Testis (tissue), 3 donors: ENCODE results near the gene SPAG8. TPM values are rescaled to one million over a fixed set of nuclear protein-coding genes. Genes with fewer than 3 reads are reported as not detected.

ENCODE experiments used
- DNase-seq: peaks from one replicate; pipeline ENCODE4 v3.0.0-alpha.2; 2019
- H3K27ac ChIP-seq, 2 donors: fragments of 200-600 bp; sonication (generic); one replicate each; pipeline ENCODE4 v1.5.1; 2019
- H3K27me3 ChIP-seq: fragments of 200-600 bp; sonication (generic); one replicate; pipeline ENCODE4 v1.5.1; 2019
- H3K36me3 ChIP-seq: fragments of 200-600 bp; sonication (generic); one replicate; pipeline ENCODE4 v1.5.1; 2017; ENCODE audit warnings: low read depth; ENCODE audit errors: missing control alignments
- H3K4me1 ChIP-seq: fragments of 200-600 bp; sonication (generic); one replicate; pipeline ENCODE4 v1.5.1; 2019
- H3K4me3 ChIP-seq, 2 donors: fragments of 200-600 bp; sonication (generic); one replicate each; pipeline ENCODE4 v1.5.1; 2017 to 2019
- H3K9me3 ChIP-seq: fragments of 200-600 bp; sonication (generic); one replicate; pipeline ENCODE4 v1.5.1; 2017
- POLR2A ChIP-seq: fragments of 450-650 bp; IDR thresholded peaks from one replicate; pipeline ENCODE4 v1.6.1; 2017; ENCODE audit warnings: antibody characterized with exemption, mild to moderate bottlenecking, moderate library complexity
- WGBS, 2 donors: methylation state at CpG; one replicate each; pipeline ENCODE4 v1.1.5; 2018; 5-methylcytosine and 5-hydroxymethylcytosine counted together
- intact Hi-C: fragments of 100-400 bp; cut with DNase I; formaldehyde crosslinking; loops from one replicate; pipeline ENCODE4 v1.15.1; 2023; ENCODE audit warnings: low total_unique reads
- polyA plus RNA-seq: library from polyadenylated mRNA; stranded (reverse); fragments of 350-450 nt; fragmentation: Illumina TruSeq; extraction: RNeasy Lipid Tissue Mini Kit (QIAGEN cat#74804); gene quantifications from one replicate; pipeline ENCODE4 v1.2.3, GENCODE V29; 2014; ENCODE audit warnings: low read depth, low replicate concordance; ENCODE audit not compliant: insufficient read depth
- total RNA-seq, 2 donors: library from RNA; depleted of rRNA; stranded (reverse); fragments of >200 nt; gene quantifications; one replicate each; pipeline ENCODE4 v1.2.3, GENCODE V29; 2016
- TF ChIP-seq, protein P1 (sequence below), 3 experiments: fragments of 450-650 bp in 2 of 3; fragments of 200-600 bp in 1 of 3; sonication (generic) in 1 of 3; IDR thresholded peaks; one replicate each; pipeline ENCODE4 v1.5.1; 2016 to 2019; ENCODE audit warnings: antibody characterized with exemption in 3 of 3, mild to moderate bottlenecking in 2 of 3, moderate library complexity in 1 of 3

Gene SPAG8
- total and polyA plus RNA-seq, 3 donors from 2014 or later: 18.9 to 81.5 (median 27.0) TPM

DNA sequence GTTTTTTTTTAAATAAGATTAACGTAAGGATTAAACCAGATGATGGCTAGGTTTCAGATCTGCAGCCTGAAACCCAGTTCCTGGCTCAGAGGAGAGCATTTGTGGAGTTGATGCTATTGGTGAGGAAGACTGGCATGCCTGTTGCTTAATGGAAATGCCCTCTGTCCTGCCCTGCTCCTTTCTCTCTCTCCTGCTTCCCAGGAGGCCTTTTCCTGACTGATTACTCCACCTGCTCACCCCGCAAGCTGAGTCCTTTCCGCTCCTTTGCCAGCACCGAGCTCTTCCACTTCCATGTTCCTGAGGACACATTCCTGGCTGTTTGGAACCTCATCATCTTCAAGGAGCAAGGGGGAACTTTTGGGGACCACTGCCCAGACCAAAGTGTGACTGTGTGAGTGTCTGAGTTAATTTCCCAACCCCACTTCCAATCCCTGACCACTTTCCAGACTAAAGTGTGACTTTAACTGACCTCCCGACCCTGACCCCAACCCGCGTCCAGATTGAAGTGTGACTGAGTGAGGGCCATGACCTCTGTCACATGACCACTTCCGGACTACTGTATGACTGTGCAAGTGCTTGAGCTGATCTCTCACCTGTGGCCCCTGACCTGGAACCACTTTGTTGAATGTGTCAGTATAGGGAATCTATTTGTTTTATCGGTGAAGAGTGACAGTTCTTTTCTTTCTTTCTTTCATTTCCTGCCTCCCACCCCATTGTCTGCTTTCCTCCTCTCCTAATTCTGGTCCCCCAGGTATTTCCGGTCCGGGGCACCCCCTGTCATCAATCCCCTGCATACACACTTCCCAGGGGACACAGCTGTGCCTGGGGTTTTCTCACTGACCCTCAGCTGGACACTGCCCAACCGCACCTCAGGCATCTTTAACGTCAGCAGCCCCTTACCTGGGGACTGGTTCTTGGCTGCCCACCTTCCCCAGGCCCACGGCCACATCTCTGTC lies 22.5 kb upstream of the SPAG8 start:
- no peaks in the 10 kb centered on the region for H3K9me3 ChIP-seq
- no peak for DNase-seq

GRCh38 chr9:35832814-35833213 lies 20.8 kb upstream of the SPAG8 start:
- intact Hi-C loops: no loop called here
- Histone ChIP-seq H3K9me3 (no peaks in the 10 kb centered on the region), H3K4me3 (no peak overlapping the region), H3K27ac (no peak overlapping the region), H3K36me3 (no peaks in the 10 kb centered on the region), H3K27me3 (no peaks in the 10 kb centered on the region), H3K4me1 (peaks cover 26% of the 10 kb centered on the region)
- DNase-seq: no peak
- TF ChIP-seq, protein P1, sequence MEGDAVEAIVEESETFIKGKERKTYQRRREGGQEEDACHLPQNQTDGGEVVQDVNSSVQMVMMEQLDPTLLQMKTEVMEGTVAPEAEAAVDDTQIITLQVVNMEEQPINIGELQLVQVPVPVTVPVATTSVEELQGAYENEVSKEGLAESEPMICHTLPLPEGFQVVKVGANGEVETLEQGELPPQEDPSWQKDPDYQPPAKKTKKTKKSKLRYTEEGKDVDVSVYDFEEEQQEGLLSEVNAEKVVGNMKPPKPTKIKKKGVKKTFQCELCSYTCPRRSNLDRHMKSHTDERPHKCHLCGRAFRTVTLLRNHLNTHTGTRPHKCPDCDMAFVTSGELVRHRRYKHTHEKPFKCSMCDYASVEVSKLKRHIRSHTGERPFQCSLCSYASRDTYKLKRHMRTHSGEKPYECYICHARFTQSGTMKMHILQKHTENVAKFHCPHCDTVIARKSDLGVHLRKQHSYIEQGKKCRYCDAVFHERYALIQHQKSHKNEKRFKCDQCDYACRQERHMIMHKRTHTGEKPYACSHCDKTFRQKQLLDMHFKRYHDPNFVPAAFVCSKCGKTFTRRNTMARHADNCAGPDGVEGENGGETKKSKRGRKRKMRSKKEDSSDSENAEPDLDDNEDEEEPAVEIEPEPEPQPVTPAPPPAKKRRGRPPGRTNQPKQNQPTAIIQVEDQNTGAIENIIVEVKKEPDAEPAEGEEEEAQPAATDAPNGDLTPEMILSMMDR (IDR thresholded peaks at IDR 0.05): no peak
- no peak for TF ChIP-seq POLR2A
- WGBS, 2 donors: 73 to 83% methylated on average over 5 of the region's 5 CpGs

More for the DNA sequence above, 22.5 kb upstream of the SPAG8 start:
- 82 to 89% methylated on average over 14 of the region's 14 CpGs for WGBS, 2 donors
- H3K36me3 ChIP-seq: no peaks in the 10 kb centered on the region
- intact Hi-C loops: no loop called here
- H3K27me3 ChIP-seq: no peaks in the 10 kb centered on the region
- TF ChIP-seq, protein P1 (IDR thresholded peaks at IDR 0.05): no peak
- TF ChIP-seq POLR2A: no peak
- no peak overlapping the region for H3K4me3 ChIP-seq
- peaks cover 25% of the 10 kb centered on the region for H3K4me1 ChIP-seq
- no peak overlapping the region for H3K27ac ChIP-seq

DNA sequence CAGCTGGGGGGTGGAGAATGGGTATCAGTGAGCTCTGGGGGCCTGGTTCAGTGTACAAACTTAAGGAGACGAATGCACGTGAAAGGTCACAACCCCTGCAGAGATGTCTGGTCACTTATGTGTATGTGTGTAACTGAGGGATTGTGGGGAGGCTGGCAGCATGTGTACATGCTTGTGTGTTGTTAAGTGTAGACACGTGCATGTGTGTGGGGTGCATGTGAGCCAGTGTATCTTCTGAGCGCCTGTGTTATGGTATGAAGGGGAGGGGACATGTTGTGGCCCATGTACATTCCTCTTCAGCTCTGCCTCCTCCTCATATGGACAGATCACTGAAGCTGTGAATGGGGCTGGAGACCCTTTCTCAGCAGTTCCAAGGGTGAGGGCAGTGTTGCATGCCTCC lies 19.0 kb upstream of the SPAG8 start:
- WGBS, 2 donors: 71 to 92% methylated on average over 4 of the region's 4 CpGs
- no peaks in the 10 kb centered on the region for H3K9me3 ChIP-seq
- TF ChIP-seq POLR2A: no peak
- TF ChIP-seq, protein P1 (IDR thresholded peaks at IDR 0.05): no peak
- H3K27me3 ChIP-seq: no peaks in the 10 kb centered on the region
- H3K4me3 ChIP-seq: no peak overlapping the region
- intact Hi-C loops: no loop called here
- no peaks in the 10 kb centered on the region for H3K36me3 ChIP-seq
- no peak for DNase-seq
- H3K27ac ChIP-seq: no peak overlapping the region
- peaks cover 26% of the 10 kb centered on the region for H3K4me1 ChIP-seq

GRCh38 chr9:35829764-35830096 lies 17.7 kb upstream of the SPAG8 start:
- TF ChIP-seq POLR2A: no peak
- TF ChIP-seq, protein P1 (IDR thresholded peaks at IDR 0.05): no peak
- no peaks in the 10 kb centered on the region for H3K9me3 ChIP-seq
- intact Hi-C loops: no loop called here
- peak overlapping the region; percentile 83 to 97 for H3K27ac ChIP-seq
- DNase-seq: no peak
- H3K4me3 ChIP-seq: peak overlapping the region; percentile 82 to 86
- no peaks in the 10 kb centered on the region for H3K27me3 ChIP-seq
- WGBS, 2 donors: 26 to 29% methylated on average over 2 of the region's 2 CpGs
- peaks cover 26% of the 10 kb centered on the region for H3K4me1 ChIP-seq
- H3K36me3 ChIP-seq: no peaks in the 10 kb centered on the region
